Panc1 (cell line): ENCODE results near the gene WFDC2. TPM values are rescaled to one million over a fixed set of nuclear protein-coding genes. Genes with fewer than 3 reads are reported as not detected.

Experiments
- ATAC-seq: fragments of 200-7000 bp; cut with Tn5 transposase; 2 replicates; pipeline ENCODE4 v1.9.1; 2020; ENCODE audit warnings: mild to moderate bottlenecking, moderate library complexity
- BruUV-seq: library from RNA; stranded (reverse); fragments of 400-500 nt; replicated peaks from 2 replicates; lab custom pipeline; 2021; lab: Mats Ljungman, UMichigan
- CTCF ChIA-PET: fragments of 300-600 bp; sonication (Branson Sonifier 250); formaldehyde crosslinking; loops from one replicate; lab custom pipeline; 2022; ENCODE audit warnings: antibody characterized with exemption; lab: Charles Lee
- POLR2A ChIA-PET: fragments of 300-600 bp; sonication (Branson Sonifier 250); formaldehyde crosslinking; loops from one replicate; lab custom pipeline; 2022; ENCODE audit warnings: antibody characterized with exemption; lab: Charles Lee
- DNase-seq: peaks from one replicate; pipeline ENCODE4 v3.0.0-alpha.2; 2010; ENCODE audit warnings: low read depth, low spot score
- H3K27ac ChIP-seq: 2 replicates; pipeline ENCODE4 v1.5.1; 2011; ENCODE audit warnings: mild to moderate bottlenecking, low read length, inconsistent platforms
- H3K27me3 ChIP-seq: fragments of 200-500 bp; sonication (Bioruptor generic); 2 replicates; pipeline ENCODE4 v1.6.0; 2014; ENCODE audit warnings: low read length, inconsistent platforms; ENCODE audit not compliant: control insufficient read depth, insufficient read depth
- H3K36me3 ChIP-seq: fragments of 200-500 bp; sonication (Bioruptor generic); 2 replicates; pipeline ENCODE4 v1.5.1; 2014; ENCODE audit warnings: inconsistent platforms, mild to moderate bottlenecking, low read length, moderate library complexity; ENCODE audit not compliant: control insufficient read depth, insufficient read depth
- H3K4me1 ChIP-seq: 2 replicates; pipeline ENCODE4 v1.5.1; 2011; ENCODE audit warnings: inconsistent platforms, mild to moderate bottlenecking, low read length, moderate library complexity; ENCODE audit not compliant: control insufficient read depth, insufficient read depth
- H3K4me3 ChIP-seq, 2 experiments: 2 replicates each; pipeline ENCODE4 v1.5.1; 2011 to 2012; ENCODE audit warnings: low read depth in 2 of 2, low read length in 2 of 2, mild to moderate bottlenecking in 2 of 2, inconsistent platforms in 1 of 2, moderate library complexity in 1 of 2
- H3K9me3 ChIP-seq: fragments of 200-500 bp; sonication (Bioruptor generic); 2 replicates; pipeline ENCODE4 v1.5.1; 2014; ENCODE audit warnings: low read depth, mild to moderate bottlenecking, inconsistent platforms, low read length, moderate library complexity; ENCODE audit not compliant: control insufficient read depth, insufficient read depth
- POLR2AphosphoS5 ChIP-seq: IDR thresholded peaks from 2 replicates; pipeline ENCODE4 v1.6.1; 2012; ENCODE audit warnings: mild to moderate bottlenecking, low read depth, low read length, moderate library complexity
- SIN3A ChIP-seq: IDR thresholded peaks from 2 replicates; pipeline ENCODE4 v1.6.1; 2012; ENCODE audit warnings: low read depth, mild to moderate bottlenecking, low read length, moderate library complexity, borderline replicate concordance; ENCODE audit not compliant: insufficient read depth
- TCF7L2 ChIP-seq: IDR thresholded peaks from 2 replicates; pipeline ENCODE4 v1.6.1; 2011; ENCODE audit warnings: mild to moderate bottlenecking, low read depth, low read length, inconsistent platforms
- in situ Hi-C: cut with HindIII; loops from 2 replicates; pipeline ENCODE4 v1.10.0; 2016; ENCODE audit warnings: low sequenced_read_pairs, low pct_unique_long_range_greater_than_20kb
- intact Hi-C: fragments of 100-400 bp; cut with micrococcal nuclease; formaldehyde crosslinking; loops from one replicate; pipeline ENCODE4 v1.10.0; 2022; ENCODE audit not compliant: unreplicated experiment
- total RNA-seq: library from RNA; stranded (reverse); gene quantifications from one replicate; pipeline ENCODE4 v1.2.1, GENCODE V29; 2021; ENCODE audit not compliant: unreplicated experiment
- TF ChIP-seq, protein P1 (sequence below): fragments of 450-650 bp; IDR thresholded peaks from 2 replicates; pipeline ENCODE4 v1.5.1; 2017; ENCODE audit warnings: mild to moderate bottlenecking
- TF ChIP-seq, protein P2 (sequence below), 2 experiments: IDR thresholded peaks; 2 replicates each; pipeline ENCODE4 v1.6.1; 2011 to 2012; ENCODE audit warnings: low read depth in 2 of 2, control low read depth in 1 of 2, low read length in 1 of 2, mild to moderate bottlenecking in 1 of 2, moderate library complexity in 1 of 2; ENCODE audit not compliant: insufficient read depth in 1 of 2

WFDC2 gene
- total RNA-seq, 1 experiment from 2014 or later = 1.6 TPM

DNA sequence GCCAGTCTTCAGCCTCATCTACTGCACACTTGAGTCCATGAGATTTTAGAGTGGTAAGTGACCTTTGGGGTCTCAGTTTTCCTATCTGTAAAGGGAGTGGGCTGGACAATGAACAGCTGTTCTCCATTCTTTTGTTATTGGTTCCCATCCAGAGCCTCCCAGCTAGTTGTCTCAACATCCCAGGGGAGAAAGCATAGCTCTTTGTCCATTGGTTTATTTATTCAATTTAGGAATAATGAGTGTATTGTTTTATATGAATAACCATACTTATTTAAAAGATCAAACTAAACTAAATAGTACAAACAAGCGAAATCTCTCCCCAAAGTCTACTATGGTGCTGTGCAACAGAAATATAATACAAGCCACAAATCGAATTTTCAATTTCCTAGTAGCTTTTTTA lies 39.9 kb upstream of the WFDC2 start:
- intact Hi-C loops (no loop called here), in situ Hi-C loops (no loop called here)
- CTCF ChIA-PET = interaction anchor here (0.6 kb wide), 1 partner anchor 14 kb away, joined by 4 read pairs; no protein-coding TSS in a partner anchor
- no TSS peak for BruUV-seq
- Histone ChIP-seq H3K4me3 (no peak overlapping the region), H3K36me3 (peaks cover 2% of the 10 kb centered on the region; the same call in 1 of the 2 replicates), H3K27ac (no peak overlapping the region), H3K9me3 (no peaks in the 10 kb centered on the region), H3K4me1 (no peaks in the 10 kb centered on the region), H3K27me3 (no peaks in the 10 kb centered on the region)
- ATAC-seq (no peak), DNase-seq (no peak)
- TF ChIP-seq, protein P1, sequence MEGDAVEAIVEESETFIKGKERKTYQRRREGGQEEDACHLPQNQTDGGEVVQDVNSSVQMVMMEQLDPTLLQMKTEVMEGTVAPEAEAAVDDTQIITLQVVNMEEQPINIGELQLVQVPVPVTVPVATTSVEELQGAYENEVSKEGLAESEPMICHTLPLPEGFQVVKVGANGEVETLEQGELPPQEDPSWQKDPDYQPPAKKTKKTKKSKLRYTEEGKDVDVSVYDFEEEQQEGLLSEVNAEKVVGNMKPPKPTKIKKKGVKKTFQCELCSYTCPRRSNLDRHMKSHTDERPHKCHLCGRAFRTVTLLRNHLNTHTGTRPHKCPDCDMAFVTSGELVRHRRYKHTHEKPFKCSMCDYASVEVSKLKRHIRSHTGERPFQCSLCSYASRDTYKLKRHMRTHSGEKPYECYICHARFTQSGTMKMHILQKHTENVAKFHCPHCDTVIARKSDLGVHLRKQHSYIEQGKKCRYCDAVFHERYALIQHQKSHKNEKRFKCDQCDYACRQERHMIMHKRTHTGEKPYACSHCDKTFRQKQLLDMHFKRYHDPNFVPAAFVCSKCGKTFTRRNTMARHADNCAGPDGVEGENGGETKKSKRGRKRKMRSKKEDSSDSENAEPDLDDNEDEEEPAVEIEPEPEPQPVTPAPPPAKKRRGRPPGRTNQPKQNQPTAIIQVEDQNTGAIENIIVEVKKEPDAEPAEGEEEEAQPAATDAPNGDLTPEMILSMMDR = no peak
- TF ChIP-seq TCF7L2 (no peak), SIN3A (no peak), POLR2AphosphoS5 (no peak)
- TF ChIP-seq, protein P2, sequence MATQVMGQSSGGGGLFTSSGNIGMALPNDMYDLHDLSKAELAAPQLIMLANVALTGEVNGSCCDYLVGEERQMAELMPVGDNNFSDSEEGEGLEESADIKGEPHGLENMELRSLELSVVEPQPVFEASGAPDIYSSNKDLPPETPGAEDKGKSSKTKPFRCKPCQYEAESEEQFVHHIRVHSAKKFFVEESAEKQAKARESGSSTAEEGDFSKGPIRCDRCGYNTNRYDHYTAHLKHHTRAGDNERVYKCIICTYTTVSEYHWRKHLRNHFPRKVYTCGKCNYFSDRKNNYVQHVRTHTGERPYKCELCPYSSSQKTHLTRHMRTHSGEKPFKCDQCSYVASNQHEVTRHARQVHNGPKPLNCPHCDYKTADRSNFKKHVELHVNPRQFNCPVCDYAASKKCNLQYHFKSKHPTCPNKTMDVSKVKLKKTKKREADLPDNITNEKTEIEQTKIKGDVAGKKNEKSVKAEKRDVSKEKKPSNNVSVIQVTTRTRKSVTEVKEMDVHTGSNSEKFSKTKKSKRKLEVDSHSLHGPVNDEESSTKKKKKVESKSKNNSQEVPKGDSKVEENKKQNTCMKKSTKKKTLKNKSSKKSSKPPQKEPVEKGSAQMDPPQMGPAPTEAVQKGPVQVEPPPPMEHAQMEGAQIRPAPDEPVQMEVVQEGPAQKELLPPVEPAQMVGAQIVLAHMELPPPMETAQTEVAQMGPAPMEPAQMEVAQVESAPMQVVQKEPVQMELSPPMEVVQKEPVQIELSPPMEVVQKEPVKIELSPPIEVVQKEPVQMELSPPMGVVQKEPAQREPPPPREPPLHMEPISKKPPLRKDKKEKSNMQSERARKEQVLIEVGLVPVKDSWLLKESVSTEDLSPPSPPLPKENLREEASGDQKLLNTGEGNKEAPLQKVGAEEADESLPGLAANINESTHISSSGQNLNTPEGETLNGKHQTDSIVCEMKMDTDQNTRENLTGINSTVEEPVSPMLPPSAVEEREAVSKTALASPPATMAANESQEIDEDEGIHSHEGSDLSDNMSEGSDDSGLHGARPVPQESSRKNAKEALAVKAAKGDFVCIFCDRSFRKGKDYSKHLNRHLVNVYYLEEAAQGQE (IDR thresholded peaks at IDR 0.05; ENCODE audit: insufficient read depth in 1 of 2, low read depth in 2 of 2, low read length in 1 of 2) = no peak
- POLR2A ChIA-PET = no interaction called here

DNA sequence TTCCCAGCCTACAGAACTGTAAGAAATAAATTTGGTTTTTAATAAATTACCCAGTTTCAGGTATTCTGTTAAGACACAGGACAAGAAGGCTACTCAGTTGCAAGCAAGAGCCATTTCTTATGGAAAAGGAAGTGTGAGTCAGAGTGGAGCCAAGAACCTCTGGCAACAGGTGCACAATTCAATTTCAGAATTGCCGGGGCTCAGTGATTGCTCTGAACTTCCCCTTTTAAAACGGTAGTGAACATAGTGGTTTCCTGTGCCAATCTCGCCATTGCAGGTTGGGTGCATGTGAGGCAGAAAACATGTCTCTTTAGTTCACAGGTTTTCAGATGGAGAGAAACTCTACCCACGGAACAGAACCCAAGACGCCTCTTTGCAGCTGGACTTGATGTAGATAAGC lies 37.3 kb upstream of the WFDC2 start:
- no peaks in the 10 kb centered on the region for H3K36me3 ChIP-seq
- ChIA-PET CTCF (no interaction called here), POLR2A (no interaction called here)
- DNase-seq (no peak), ATAC-seq (no peak)
- TF ChIP-seq TCF7L2 (no peak), POLR2AphosphoS5 (no peak), SIN3A (no peak)
- TF ChIP-seq, protein P2 (IDR thresholded peaks at IDR 0.05; ENCODE audit: insufficient read depth in 1 of 2, low read depth in 2 of 2, low read length in 1 of 2) = no peak
- TF ChIP-seq, protein P1 = no peak
- H3K4me3 ChIP-seq = no peak overlapping the region
- intact Hi-C loops (no loop called here), in situ Hi-C loops (no loop called here)
- no peaks in the 10 kb centered on the region for H3K9me3 ChIP-seq
- H3K4me1 ChIP-seq = peaks cover 3% of the 10 kb centered on the region; the same call in 1 of the 2 replicates
- no peak overlapping the region for H3K27ac ChIP-seq
- H3K27me3 ChIP-seq = no peaks in the 10 kb centered on the region
- BruUV-seq = no TSS peak
